Measurements from ENCODE around the gene DBT.
"Not testable (repeated sequence)": the region's sequence is repeated elsewhere in the genome, so short reads cannot be mapped to it uniquely, and the experiment has no call there.

DNA sequence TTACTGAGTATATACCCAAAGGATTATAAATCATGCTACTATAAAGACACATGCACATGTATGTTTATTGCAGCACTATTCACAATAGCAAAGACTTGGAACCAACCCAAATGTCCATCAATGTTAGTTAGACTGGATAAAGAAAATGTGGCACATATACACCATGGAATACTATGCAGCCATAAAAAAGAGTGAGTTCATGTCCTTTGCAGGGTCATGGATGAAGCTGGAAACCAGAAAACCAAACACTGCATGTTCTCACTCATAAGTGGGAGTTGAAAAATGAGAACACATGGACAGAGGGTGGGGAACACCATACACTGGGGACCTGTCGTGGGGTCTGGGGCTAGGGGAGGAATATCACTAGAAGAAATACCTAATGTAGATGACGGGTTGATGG lies 44.0 kb downstream of the DBT start:
- TF ChIP-seq, protein P1, sequence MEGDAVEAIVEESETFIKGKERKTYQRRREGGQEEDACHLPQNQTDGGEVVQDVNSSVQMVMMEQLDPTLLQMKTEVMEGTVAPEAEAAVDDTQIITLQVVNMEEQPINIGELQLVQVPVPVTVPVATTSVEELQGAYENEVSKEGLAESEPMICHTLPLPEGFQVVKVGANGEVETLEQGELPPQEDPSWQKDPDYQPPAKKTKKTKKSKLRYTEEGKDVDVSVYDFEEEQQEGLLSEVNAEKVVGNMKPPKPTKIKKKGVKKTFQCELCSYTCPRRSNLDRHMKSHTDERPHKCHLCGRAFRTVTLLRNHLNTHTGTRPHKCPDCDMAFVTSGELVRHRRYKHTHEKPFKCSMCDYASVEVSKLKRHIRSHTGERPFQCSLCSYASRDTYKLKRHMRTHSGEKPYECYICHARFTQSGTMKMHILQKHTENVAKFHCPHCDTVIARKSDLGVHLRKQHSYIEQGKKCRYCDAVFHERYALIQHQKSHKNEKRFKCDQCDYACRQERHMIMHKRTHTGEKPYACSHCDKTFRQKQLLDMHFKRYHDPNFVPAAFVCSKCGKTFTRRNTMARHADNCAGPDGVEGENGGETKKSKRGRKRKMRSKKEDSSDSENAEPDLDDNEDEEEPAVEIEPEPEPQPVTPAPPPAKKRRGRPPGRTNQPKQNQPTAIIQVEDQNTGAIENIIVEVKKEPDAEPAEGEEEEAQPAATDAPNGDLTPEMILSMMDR (IDR thresholded peaks at IDR 0.05): not testable (repeated sequence)
- TF ChIP-seq EZH2phosphoT487 (IDR thresholded peaks at IDR 0.05; ENCODE audit: borderline replicate concordance, low read depth); TEAD4 (IDR thresholded peaks at IDR 0.05; ENCODE audit: borderline replicate concordance, insufficient read depth): not testable (repeated sequence)

All from SK-N-SH (cell line).